Embryonic facial prominence (tissue), 1 donor: ENCODE data around the gene DPYSL3.
"Not testable (repeated sequence)": the region's sequence is repeated elsewhere in the genome, so short reads cannot be mapped to it uniquely, and the experiment has no call there.

Experiments used
- DNase-seq: peaks from one replicate; pipeline ENCODE4 v3.0.0-alpha.2; 2016; ENCODE audit errors: extremely low spot score

Gene DPYSL3

DNA sequence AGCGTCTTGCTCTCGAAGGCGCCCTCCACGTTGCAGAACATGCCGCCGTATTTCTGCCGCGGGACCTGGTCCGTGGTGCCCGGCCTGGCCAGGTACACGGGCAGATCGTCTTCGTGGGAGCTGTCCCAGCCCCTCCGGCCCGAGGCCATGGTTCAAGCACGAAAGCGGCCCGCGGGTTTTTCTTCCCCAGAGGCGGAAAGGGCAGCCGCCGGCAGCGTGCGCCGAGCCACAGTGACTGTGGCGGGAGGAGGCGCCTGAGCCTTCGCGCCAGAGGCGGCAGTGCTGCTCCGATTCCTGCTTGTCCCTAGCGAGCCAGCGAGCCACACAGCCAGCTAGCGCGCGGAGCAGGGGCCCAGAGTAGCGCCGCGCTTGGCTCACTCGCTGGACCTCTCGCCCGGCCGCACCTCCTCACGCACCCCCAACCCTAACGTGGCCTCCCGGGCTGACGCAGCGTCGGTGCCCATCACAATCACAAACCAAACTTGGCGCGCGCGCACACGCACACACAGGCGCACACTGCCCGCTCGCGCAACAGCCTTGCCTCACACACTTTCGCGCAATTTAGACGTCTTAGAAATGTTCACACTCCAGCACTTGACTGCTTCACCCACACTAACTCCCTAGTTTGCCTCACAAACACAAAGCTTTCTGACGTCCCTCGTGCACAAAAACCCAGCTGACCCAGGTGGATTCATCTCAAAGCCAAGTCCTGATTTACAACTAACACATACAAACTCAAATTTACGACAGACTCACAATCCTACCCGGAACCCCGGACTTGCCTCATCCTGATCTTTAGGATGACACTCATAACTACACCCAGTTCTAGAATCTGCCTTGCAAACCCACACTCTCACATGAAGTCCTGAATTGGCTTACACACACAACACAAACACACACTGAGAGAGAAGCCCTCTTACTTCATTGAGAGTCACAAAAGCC lies at the start of gene DPYSL3:
DPYSL3 (minus strand) TSS at position 359 of the 942 bp plus-strand sequence; CDS start at position 149, 210 bp downstream.
- DNase-seq, result peak; percentile 53

DNA sequence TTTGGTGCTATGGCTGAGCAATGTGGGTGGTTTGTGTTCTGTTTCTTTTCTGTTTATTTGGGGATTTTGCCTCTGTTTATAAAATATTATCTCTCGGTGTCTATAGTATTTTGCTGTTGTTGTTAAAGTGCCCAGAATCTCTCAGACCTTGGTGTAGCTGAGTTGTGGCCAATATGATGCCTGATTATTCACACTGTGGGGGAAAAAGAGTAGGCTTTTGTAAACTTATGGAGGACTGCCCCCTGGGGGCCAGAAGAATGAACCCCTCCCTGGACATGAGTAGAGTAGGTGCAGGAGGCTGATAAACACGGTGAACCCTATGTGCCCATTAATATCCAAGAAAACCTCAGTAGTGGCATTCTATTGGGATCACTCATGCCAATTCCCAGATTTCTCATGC lies 49.0 kb upstream of the DPYSL3 start:
- DNase-seq, result no peak

DNA sequence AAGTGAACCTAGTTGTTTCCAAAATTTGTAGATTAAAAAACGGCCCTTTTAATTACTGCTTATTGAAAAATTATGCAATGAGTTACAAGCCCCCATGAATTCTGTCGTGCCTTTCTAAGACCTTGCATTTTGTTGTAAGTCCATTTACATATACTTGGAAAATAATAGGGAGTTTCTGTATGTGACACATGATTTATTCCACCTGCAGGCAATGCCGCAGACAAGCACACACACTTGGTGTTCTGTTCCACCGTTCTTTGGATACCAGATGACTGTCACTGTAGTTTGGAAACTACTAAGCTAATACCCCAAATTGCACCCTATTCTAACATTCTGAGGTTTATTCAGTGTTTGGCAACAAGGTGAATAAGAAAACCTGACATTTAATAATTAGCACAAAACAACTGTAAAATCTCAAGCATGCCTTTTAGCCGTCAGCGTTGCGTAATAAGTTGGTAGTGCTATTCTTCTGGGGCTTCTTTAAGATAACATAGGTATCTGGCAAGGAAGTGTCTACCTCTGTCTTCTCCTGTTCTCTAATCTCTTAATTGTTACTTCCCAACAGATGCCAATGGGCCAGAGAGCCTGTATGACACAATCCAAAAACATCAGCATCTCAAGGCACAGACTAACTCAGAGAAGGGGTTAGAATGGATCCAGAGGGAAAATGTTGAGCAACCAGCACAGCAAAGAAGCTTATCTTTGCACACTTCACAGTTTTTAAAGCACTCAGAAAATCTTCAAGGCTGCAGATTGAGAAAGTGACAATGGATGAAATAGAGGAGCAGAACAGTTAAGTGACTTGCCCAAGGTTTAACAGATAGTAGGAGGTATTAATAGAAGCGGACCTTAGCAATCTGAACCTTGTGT lies 48.2 kb upstream of the DPYSL3 start:
- DNase-seq, result no peak

DNA sequence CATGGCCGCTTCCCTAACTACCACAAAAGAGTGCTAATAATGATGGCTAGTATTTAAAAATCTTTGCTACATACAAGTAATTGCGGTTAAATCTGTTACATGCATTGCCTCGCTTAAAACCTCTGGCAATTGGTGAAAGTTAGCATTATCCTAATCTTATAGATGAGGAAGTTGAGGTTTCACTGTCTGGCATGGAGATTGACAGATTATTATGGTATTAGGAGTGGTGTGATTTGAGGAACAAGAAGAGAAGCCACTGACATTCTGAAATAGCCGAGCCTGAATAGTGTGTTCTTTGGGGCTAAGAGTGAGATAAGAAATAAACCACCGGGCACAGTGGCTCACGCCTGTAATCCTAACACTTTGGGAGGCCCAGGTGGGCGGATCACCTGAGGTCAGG lies 45.3 kb upstream of the DPYSL3 start:
- no peak for DNase-seq

DNA sequence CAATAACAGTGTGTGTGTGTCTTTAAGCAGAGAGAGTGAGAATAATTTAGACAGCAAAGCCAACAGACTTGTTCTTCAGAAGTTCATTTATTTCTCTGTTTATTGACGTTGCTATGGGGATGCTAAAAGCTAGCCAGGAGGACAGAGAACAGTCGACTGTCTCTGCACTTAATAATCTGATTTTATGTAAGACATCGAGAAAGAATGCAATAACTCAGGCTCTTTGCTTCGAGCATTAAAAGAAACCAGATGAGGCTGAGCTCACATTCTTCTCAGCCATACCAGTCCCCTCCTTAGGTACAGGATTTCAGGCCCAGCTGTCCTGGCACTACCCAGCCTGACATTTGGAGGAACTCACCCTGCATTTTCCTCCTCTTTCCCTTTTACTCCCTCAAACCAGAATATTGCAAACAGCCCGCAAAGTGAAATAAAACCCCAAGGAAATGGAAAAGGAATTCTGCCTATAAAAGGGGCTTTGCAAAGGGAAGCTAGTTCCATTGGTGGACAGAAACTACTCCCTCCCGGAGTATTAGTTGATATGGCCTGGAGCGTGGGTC lies 44.5 kb upstream of the DPYSL3 start:
- DNase-seq, result peak; percentile 93

DNA sequence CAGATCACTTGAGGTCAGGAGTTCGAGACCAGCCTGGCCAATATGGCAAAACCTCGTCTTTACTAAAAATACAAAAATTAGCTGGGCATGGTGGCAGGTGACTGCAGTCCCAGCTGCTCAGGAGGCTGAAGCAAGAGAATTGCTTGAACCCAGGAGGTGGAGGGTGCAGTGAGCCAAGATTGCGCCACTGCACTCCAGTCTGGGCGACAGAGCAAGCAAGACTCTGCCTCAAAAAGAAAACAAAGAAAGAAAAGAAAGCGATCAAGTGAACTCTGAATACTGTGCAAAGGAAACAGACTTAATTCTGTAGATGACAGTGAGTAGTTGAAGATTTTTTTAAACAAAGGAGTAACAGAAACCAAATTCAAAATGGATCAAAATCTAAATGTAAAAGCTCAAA lies 43.9 kb upstream of the DPYSL3 start:
- DNase-seq, result not testable (repeated sequence)

DNA sequence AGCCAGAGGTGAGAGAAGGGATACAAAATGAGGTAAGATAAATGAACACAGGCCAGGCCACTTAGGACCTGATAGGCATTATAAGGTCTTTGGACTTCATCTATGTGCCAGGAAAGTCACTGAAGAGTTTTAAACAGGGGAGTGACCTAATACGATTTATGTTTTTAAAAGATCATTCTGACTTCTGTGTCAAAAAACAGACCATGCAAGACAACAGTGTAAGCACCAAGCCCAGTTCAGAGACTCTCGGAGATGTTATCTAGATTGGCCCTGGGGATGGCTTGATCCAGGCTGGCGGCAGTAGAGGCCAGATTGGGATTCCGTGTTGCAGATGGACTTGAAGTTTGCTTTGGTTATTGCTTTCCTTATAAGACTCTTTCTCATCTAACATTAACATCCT lies 43.0 kb upstream of the DPYSL3 start:
- DNase-seq, result no peak

DNA sequence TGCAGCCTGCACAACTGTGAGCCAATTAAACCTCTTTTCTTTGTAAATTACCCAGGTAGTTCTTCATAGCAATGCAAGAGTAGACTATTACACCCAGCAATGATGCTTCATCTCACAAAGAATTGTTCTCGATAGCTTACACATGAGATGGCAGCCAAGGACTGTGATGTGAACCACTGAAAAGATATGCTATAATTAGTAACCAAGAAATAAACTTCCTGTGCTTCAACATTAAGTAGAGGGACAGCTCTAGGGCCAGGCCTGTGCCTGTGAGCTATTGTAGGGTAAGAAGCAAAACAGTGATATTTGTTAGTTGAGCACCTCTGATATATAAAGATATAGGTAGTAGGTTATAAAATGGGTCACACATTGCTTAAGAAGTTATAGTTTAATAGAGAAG lies 41.8 kb upstream of the DPYSL3 start:
- DNase-seq, result no peak

DNA sequence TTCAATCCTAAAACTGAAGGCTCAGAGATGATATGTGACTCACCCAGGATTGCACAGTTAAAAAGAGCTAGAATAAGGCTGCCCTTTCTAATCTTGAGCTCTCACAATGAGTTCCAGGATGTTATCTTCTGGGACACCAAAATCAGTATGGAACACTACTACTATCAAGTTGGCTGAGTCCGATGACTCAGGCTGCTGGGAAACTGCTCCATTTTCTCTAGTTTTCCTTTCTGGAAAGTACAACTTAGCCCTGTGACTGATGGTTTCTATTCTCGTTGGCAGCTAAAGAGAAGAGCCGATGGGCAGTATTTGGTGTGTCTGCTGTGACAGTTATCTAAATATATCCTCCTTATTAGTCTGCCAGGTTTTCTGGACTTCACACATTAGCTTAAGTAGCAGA lies 37.9 kb upstream of the DPYSL3 start:
- DNase-seq, result no peak

DNA sequence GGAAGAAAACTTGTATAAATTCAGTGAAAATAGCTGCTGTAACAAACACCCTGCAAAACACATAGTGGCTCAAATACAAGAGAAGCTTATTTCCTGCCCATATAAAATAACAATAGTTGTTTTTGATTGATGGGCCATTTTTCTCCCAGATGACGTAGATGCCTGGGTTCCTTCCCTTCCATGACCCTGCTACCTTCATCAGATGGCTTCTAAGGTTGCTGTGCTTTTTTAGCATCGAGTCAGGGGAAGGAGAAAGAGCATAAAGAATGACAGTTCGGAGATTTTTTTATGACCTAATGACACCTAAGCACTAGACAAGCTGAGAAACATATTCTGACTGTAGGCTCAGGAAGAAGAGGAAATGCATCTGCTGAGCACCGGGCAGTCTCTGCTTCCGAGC lies 34.7 kb upstream of the DPYSL3 start:
- no peak for DNase-seq

DNA sequence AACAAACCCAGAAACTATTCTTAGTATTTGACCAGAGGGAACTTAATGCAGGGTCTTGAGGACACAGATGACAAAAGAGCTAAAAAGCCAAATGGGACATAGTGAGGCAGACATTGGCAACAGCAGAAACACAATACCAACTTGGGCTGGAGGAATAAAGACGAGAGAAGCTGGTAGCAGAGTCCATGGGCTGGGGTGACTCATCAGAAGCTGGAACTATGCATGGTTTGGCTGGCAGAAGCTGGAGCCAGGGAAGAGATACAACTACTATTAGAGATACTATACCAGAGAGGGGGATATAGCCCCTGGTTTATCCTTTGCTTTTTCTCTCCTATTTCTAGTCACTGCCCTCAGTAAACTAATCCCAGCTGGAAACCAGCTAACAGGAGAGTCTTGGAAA lies 29.2 kb upstream of the DPYSL3 start:
- DNase-seq, result no peak

DNA sequence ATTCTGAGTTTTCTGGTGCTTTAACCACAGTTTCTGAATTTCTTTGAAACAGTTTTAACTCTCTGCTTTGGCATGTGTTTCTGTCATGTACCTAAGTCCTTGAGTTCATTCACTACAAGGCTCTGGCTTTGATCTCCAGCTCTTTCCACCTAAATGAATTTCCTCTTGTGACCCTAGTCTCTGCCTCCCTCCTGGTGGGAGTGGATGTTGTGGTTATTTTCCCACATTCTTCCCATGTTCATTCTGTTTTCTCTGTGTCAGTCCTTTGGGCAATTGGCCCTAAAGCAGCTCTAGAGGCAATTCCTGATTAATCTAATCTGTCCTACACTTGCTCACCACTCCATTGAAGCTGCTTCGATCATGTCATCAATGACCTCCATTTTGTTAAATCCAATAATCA lies 28.4 kb upstream of the DPYSL3 start:
- DNase-seq, result no peak

DNA sequence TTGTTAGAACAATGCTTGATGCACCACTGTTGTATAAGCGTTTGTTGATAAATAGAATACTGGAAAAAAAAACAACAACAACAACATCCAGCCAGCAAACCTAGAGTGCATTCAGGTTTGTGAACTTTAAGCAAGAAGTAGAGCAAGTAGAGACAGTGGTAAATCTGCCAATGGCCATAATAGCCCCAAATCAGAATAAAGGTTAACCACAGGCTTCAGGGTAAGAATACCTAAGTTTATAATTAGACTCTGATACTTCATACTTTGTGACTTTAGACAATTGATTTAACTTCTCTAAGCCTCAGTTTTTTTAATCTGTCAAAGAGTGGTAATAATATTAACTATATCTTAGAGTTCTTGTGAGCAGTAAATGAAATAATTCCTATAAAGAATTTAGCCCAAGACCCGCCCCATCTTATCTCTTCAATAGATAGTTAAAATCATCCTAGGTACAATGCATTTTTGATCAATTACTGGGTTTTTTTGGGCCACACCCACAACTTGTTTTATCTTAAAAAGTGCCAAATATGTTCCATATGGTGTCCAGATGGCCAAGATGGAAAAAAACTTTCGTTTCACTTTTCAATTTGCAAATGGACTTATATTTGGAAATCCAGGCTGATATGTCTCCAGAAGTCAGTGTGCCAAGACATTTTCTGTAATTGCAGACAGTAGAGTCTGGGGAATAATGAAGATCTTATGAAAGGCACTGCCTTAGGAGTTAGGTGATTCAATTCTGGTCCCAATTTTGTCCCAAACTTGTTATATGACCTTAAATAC lies 24.5 kb upstream of the DPYSL3 start:
- no peak for DNase-seq

DNA sequence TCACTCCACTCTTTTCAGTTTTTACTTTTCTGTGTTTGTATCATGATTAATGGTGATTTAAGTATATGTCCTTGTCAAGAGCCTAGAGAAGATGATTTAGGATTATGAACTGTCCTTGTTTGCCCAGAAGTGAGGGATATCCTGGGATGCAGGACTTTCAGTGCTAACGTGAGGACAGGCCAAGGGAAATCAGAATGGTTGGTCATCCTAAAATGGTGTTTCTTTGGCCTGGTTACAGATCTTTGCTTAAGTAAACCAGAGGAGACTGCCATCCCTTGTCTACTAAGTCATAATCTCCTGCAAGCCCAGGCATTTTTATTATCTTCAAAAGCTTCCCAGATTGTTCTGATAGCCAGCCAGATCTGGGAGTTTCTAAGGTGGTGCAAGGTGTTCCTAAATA lies 22.3 kb upstream of the DPYSL3 start:
- DNase-seq, result no peak

DNA sequence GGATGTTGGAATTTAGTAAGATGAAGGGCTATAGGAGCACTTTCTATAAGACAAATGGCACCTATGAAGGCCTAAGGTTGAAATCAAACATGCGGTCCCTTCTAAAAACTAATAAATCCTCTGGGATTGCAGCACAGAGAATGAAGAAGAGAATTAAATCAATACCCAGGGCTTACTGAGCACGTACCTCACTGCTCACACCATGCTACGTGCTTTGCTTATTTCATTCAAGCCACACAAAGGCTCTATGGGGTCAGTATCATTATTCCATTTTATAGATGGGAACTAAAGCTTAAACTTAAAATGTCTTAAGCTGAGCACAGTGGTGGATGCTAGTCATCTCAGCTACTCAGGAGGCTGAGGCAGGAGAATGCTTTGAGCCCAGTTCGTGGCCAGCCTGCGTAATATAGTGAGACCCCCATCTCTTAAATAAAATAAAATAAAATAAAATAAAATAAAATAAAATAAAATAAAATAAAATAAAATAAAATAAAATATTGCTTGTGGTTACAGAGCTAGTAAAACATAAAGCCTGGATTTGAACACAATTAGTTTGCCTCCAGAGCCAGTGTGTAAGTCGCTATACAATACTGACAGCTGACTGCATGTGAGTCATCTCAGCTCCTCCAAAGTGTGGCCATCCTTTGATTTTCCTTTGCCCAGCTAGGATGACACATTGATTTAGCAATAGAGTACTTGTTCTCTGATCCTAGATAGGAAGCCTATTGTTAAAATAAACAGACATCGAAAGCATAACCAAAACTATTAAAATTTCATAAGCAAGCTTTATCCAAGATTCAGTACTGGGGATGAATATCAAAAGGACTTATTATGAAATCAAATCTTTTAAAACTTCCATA lies 20.9 kb upstream of the DPYSL3 start:
- no peak for DNase-seq

DNA sequence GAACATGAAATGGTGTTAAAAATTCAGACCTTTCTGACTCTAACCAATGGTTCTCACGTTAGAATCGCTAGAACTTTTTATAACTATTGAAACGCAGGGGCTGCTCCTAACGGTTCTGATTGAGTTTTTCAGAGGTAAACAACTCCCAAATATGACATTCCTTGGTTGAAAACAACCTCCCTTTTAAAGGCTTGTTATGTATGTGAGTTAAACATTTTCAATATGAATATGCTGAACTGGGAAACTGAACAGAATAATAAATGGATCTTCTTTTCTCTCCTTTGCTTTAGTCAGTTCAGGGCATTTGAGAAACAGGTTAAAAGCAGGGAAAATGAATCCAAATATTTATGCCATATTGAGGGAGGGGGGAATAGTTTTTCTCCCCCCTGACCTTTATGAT lies 13.2 kb upstream of the DPYSL3 start:
- no peak for DNase-seq

DNA sequence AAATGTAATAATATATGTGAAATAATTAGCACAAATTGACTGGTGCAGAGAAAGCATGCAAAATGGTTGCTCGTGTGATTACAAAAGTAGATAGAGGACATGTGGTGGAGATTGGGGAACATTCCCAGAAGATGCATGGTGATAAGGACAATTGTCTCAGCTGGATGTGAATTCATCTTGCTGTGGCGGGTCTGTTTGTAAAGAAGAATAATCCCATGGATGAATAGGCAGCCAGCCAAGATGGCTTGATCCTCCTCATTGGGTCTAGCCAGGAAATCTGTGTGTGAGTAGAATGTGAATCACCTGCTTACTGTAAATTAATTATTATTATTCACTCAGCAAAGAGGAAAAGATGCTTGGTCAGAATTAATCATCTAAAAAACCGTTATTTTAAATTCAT lies 12.6 kb upstream of the DPYSL3 start:
- DNase-seq, result no peak

DNA sequence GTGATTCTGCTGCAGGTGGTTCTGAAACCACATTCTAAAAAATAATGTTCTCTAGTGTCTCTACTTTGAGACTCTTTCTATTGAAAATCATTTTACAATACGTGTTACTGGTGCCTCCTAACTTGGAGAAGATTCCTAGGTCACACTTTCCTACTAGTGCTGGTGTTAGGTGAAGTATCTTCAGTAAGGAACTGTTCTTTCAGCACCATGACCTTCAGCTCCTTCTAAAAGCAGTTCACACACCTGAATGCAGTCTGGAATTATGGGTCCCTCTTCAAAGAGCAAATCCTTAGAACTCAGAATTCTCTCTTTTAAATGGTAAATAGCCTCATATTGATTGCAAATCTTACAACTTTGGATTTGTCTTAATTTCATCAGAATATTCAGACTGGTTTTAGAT lies 10.6 kb upstream of the DPYSL3 start:
- DNase-seq, result no peak

DNA sequence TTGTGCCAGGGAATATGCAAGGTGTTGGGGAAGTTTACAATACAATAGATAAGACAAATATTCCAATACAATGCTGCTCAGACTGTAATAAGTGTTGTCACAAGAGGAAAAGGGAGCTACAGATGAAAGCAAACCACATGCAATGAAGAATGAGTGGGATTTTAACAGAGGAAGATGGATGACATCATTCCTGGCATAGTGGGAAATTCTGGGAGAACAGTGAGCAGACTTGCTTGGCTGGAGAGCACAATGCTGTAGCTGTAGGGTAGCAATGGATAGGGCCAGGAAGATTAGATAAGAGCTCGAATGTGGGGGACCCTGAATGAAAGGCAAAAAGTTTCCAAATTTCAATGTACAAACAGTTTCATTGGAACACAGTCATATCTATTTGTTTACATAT lies 9.5 kb upstream of the DPYSL3 start:
- DNase-seq, result no peak

DNA sequence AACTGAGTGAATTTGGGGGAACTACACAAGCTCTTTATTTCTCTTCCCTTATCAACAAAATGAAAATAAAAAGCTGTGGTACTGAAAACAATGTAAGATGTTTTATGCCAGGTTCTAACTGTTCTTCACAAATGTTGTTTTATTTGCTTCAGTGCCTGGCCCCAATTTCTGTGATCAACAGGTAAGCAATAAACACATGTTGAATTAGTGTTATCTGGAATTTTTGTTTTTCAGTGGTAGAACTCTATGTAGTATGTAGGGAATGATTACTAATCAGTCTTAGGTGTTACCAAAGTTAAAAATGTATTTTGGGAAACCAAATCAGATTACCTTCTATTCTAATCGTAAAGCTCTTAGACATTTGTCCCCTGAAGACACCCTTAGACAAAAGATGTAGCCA lies 7.5 kb upstream of the DPYSL3 start:
- no peak for DNase-seq

DNA sequence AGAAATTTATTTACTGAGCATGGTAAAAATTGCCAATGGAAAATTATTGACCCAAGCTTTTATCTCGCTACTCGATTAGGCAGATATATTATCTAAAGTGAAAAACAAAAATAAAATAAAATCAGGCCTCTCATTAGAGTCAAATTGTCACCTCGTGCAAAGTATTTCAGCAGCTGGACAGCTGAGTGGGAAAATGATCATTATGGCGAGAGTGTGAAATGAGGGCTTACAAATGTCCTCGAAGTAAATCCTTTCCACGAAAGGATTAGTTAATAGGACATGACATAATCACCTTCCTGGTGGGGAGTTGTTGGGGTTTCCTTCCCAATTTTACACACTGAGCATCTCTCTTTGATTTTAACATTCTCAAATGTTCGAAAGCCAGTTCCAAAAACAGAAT lies 5.4 kb upstream of the DPYSL3 start:
- no peak for DNase-seq
